GM19395 (cell line): ENCODE results near the gene MELTF.
A peak's percentile ranks its signal among the peaks of the same experiment; 100 is the strongest.

Experiments used
- ATAC-seq: cut with Tn5 transposase; IDR thresholded peaks from one replicate; pipeline ENCODE4 v1.9.1; 2021; ENCODE audit warnings: mild to moderate bottlenecking, moderate library complexity; ENCODE audit not compliant: unreplicated experiment

The MELTF gene

GRCh38 chr3:196969660-196970546, 59.7 kb downstream of the MELTF start:
- peak; percentile 42 for ATAC-seq

GRCh38 chr3:196969134-196969659, 60.4 kb downstream of the MELTF start:
- ATAC-seq, result peak; percentile 56

- peak; percentile 64 for ATAC-seq
Measured at GRCh38 chr3:196968233-196969133, 61.1 kb downstream of the MELTF start, which contains the start of gene PIGZ. PIGZ (minus strand) TSS chr3:196968833; CDS start chr3:196952031, 16,802 bp downstream.

GRCh38 chr3:196967412-196968232, 62.0 kb downstream of the MELTF start:
- no peak for ATAC-seq

GRCh38 chr3:196966526-196967401, 62.9 kb downstream of the MELTF start:
- no peak for ATAC-seq

- no peak for ATAC-seq
Measured at GRCh38 chr3:196965804-196966173, 63.8 kb downstream of the MELTF start.

- no peak for ATAC-seq
Measured at GRCh38 chr3:196965112-196965803, 64.4 kb downstream of the MELTF start.

GRCh38 chr3:196963631-196963953, 66.0 kb downstream of the MELTF start:
- no peak for ATAC-seq

- no peak for ATAC-seq
Measured at GRCh38 chr3:196962930-196963630, 66.5 kb downstream of the MELTF start.

GRCh38 chr3:196962108-196962929, 67.3 kb downstream of the MELTF start:
- ATAC-seq, result no peak

GRCh38 chr3:196954832-196955231, 74.8 kb downstream of the MELTF start:
- no peak for ATAC-seq
